GM18526 (cell line): ENCODE results near the gene XBP1.

Experiments
- POLR2A ChIP-seq: IDR thresholded peaks from 3 replicates; pipeline ENCODE4 v1.6.1; 2011; ENCODE audit not compliant: insufficient read length; ENCODE audit errors: extremely low read depth

XBP1 gene

GRCh38 chr22:28772633-28773460 lies 27.5 kb downstream of the XBP1 start, which contains the start of gene CCDC117:
CCDC117 (plus strand) TSS chr22:28772695; CDS start chr22:28772850, 155 bp downstream.
- peak; percentile 77 for TF ChIP-seq POLR2A

DNA sequence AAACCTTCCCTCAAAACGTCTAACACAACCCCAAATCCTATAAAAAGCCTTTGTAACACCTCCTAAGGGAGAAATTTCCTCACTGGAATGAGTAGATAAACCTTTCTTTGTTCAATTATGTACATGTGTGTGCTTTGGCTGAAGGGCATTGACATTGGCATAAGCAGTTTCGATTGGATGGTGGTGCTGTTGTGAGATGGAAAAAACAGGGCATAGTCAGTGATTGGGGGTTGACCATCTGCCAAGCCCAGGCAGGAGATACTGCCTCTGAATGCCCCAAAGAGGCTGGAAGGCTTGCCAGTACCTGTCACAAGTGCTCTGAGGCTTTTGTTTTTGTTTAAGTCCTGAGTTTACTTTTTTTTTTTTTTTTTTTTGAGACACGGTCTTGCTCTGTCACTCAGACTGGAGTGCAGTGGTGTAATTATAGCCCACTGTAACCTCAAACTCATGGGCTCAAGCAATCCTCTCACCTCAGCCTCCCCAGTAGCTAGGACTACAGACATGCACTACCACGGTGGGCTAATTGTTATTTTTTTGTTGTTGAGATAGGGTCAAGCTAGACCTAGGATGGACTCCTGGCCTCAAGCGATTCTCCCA lies 29.1 kb downstream of the XBP1 start:
- TF ChIP-seq POLR2A = no peak

DNA sequence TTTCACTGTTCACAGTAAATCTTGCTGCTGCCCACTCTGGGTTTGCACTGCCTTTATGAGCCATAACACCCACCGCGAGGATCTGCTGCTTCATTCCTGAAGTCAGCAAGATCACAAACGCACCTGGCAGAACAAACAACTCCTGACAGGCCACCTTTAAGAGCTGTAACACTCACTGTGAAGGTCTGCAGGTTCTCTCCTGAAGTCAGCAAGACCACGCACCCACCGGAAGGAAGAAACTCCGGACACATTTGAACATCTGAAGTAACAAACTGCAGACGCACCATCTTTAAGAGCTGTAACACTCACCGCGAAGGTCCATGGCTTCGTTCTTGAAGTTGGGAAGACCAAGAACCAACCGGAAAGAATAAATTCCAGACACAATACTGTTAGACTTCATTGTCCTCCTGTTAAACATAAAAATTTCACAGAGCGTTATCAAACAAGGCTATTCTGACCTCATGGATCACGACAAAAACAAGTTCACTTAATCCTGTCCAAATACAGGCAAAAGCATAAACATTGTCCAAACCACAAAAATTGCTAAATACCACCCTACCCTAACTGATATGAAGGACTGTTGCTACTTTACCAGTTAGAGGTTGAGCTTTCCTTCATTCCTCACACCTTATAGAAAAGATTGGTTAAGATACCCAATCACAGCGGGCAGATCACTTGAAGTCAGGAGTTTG lies 30.8 kb downstream of the XBP1 start:
- TF ChIP-seq POLR2A = no peak

DNA sequence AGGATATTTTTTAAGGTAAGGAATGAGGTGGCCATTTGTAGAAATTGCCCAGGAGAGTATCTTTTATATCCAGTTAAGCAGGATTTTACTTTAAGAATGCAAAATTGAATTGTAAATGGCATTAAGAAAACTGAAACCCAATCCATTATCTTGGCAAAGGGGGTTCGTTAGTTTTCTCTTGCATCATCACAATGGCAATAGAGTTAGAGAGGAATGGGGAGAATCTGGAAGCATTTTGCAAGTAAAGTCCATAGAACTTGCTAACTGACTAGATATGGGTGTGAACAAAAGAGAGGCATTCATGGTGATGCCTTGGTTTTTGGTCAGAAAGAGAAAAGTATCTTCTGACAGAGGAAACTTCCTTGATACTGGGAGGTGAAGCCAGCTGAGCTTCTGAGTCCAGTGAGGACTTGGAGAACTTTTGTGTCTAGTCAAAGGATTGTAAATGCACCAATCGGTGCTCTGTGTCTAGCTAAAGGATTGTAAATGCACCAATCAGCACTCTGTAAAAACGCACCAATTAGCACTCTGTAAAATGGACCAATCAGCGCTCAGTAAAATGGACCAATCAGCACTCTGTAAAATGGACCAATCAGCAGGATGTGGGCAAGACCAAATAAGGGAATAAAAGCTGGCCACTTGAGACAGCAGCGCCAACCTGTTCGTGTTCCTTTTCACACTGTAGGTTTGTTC lies 31.5 kb downstream of the XBP1 start:
- no peak for TF ChIP-seq POLR2A

- no peak for TF ChIP-seq POLR2A
Measured at GRCh38 chr22:28766628-28767027, 33.7 kb downstream of the XBP1 start.

DNA sequence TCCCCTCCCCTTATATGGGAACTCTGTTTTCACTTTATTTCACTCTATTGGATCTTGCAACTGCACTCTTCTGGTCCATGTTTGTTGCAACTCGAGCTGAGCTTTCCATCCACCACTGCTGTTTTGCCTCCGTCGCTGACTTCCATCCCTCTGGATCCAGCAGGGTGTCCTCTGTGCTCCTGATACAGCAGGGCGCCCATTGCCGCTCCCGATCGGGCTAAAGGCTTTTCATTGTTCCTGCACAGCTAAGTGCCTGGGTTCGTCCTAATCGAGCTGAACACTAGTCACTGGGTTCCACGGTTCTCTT lies 39.0 kb downstream of the XBP1 start:
- TF ChIP-seq POLR2A = no peak

GRCh38 chr22:28759861-28760560 lies 40.4 kb downstream of the XBP1 start:
- TF ChIP-seq POLR2A = no peak

DNA sequence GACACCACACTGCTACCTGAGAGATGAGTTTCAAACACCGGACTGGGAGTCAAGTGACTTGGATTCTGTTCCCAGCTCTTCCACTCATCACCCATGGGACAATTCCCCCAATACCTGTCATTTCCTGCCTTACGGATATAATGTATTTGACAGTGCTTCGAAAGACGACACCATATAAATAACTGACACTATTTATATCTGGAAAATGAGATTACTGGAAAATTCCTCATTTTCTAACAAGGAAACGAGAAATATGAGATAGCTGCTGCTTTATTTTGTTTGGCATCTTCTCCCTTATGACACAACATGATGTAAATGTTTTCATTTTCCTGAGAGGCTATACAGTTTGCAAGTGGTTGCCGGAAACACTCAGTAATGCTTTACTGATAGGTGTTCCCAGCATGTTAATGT lies 49.9 kb downstream of the XBP1 start:
- TF ChIP-seq POLR2A = no peak
